GM12801 (cell line): Measurements from ENCODE around the gene FAT1.

ENCODE experiments used
- TF ChIP-seq, protein P1 (sequence below): IDR thresholded peaks from one replicate; pipeline ENCODE4 v1.5.1; 2011; ENCODE audit warnings: control low read depth; ENCODE audit not compliant: insufficient read length; ENCODE audit errors: extremely low read depth

The FAT1 gene

GRCh38 chr4:186727169-186727976 lies 3.7 kb upstream of the FAT1 start:
- TF ChIP-seq, protein P1, sequence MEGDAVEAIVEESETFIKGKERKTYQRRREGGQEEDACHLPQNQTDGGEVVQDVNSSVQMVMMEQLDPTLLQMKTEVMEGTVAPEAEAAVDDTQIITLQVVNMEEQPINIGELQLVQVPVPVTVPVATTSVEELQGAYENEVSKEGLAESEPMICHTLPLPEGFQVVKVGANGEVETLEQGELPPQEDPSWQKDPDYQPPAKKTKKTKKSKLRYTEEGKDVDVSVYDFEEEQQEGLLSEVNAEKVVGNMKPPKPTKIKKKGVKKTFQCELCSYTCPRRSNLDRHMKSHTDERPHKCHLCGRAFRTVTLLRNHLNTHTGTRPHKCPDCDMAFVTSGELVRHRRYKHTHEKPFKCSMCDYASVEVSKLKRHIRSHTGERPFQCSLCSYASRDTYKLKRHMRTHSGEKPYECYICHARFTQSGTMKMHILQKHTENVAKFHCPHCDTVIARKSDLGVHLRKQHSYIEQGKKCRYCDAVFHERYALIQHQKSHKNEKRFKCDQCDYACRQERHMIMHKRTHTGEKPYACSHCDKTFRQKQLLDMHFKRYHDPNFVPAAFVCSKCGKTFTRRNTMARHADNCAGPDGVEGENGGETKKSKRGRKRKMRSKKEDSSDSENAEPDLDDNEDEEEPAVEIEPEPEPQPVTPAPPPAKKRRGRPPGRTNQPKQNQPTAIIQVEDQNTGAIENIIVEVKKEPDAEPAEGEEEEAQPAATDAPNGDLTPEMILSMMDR, result no peak

DNA sequence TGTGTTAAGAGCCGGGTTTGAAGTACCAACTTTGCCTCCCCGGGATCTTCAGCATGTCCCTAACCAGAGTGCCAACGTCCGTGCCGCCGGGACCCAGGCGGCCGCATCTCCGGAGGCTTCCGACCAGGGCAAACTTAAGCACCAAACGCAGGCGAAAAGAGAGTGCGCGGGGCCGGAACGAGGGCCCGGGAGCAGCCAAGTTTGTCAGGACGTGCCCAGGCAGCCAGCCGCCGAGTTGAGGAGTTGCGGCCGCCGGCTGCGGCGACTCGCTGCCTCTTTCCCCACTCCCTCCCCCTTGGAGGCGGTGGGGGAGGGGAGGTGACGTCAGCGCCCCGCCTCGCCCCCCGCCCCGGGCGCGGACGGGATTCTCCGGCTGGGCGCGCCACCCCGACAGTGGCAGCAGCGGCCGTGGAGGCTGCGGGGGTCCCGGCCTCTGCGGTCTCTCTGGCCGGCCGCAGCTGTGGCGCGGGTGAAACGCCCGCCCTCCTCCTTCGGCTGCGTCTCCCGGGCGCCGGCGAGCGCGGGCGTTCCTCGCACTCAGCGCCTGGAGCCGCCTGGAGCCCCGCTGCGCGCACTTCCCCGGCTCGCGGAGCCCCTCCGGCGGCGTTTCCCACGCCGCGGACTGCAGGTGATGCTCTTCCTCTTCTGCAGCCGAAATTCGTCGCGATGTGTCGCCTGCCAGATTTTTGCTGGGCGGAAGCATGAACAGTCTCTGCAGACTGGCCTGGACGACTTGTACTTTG lies 2.9 kb upstream of the FAT1 start:
- TF ChIP-seq, protein P1, result no peak

- TF ChIP-seq, protein P1, result no peak
These were observed 2.1 kb upstream of the FAT1 start for GRCh38 chr4:186725469-186726425.

DNA sequence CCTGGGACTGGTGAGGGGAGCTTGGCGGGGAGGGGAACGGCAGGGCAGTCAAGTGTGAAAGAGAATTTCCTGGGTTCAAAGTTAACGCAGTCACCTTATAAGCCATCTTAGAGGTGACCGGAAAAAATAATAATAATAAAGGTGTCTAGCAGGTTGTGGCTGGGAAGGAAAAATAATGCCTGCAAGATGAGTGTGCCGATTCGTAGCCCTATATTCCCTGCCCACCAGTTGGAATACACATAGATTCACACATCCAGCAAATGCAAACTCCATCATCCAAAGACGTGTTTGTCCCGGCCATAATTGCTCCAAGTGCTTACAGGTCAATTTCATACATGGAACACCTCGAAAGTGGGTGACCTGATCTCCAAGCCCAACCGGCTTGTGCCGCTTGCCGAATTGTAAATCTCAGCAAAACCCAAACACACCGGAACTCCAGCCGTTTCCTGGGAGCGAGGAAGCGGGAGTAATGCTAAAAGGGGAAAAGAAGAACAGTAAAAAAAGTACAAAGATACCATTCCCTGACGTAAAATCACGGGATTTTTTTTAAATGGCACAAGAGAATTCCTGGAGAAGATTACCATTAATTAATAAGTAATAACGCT lies 1.3 kb upstream of the FAT1 start:
- TF ChIP-seq, protein P1, result no peak

DNA sequence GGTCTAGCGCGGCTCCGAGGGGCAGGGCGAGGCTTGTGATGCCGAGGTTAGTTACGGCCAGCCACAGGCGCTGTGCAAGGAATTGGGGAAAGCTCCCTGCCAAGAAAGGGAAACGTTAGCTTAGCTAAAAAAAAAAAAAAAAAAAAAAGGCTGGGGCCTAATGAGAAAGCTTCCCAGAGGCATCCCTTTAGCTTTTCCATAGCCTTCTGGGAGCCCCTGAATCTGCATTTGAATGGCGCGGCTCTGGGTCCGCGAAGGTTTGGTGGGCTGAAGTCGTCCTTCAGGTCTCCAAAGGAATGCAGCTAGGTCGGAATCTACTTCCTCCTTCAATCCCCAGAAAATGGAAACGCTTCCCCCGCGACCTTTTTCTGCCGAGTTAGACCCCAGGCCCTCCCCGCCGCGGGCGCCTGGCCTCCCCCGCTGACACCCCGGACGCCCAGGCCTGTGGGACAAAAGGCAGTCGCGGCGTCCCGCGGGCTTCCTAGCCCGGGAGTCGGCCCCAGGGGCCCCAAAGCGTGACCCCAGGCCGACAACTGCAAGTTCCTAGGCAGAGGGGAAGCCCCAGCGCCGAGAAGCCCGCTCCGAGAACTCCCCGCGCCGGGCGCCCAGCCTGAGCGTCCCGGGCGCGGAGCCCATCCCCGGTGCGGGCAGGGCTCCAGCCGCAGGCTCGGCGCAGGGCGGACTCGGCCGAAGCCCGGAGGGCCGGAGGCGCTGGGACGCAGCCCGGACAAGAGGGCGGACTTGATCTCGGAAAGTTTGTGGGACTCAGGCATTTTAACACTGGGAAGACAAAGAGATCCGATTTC lies 605 bp upstream of the FAT1 start:
- TF ChIP-seq, protein P1, result no peak

DNA sequence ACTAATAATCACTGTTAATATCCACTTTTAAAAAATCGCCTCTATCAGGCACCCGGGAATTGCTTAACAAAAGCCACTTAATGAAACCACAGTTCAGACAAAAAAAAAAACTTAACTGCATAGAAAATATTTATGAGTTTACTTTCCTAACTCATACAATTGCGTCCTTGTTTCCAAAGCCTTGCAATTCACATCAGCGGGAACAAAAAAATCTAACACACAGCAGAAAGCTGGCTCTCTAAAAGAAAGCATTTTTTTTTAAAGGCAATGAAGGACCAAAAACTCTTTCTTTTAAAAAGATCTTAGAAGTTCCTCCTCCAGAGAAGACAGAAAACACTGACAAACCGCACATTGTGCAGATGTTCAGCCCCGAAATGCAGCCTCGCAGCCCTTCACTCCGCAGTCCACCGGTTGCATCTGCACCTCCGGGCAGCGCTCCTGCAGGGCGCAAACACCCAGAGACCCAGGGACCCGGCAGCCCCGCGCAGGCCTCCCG lies 812 bp downstream of the FAT1 start:
- TF ChIP-seq, protein P1, result no peak
